GM12874 (cell line): ENCODE results near the gene CROCC.

Experiments
- CTCF ChIP-seq: IDR thresholded peaks from 2 replicates; pipeline ENCODE4 v1.5.1; 2011; ENCODE audit warnings: low read depth, mild to moderate bottlenecking, control low read depth, low read length, moderate library complexity; ENCODE audit not compliant: insufficient read depth

CROCC gene

GRCh38 chr1:17012775-17013490 is 91.2 kb downstream of the CROCC start:
- TF ChIP-seq CTCF, result no peak

DNA sequence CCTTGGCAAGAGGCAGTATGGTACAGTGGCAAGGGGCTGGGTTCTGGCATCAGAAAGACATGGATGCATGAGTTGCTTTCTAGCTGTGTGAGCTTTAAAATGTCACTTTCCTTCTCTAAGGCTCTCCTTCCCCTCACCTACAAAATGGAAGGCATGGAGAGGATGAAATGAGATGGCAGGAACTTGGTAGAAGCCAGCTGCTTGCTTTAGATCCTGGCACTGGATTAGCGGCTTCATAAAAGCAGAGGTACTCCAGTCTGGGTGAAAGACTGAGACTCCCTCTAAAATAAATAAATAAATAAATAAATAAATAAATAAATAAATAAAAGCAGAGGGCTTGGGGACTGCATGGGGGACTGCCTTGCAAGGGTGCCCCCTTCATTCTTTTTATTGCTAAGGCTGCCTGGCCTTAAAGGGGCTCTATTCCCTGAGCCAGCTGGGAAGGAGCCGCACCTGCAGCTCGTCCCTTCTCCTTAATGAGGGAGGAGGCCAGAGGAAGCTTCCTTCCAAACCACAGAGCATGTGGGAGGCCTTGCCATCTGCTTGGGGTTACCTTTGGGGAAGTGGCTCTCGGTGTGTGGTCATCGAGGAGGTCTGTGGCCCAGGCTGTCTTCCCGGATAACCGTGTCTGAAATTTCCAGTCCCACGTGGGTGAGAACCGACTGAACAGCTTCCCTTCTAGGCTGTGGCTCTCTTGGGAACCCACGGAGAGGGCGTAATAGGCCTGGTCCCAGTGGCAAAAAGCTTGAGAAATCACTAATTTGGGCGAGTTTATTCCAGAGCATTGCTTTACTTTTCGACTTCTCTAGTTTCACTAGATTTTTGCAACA is 92.0 kb downstream of the CROCC start:
- TF ChIP-seq CTCF, result no peak

DNA sequence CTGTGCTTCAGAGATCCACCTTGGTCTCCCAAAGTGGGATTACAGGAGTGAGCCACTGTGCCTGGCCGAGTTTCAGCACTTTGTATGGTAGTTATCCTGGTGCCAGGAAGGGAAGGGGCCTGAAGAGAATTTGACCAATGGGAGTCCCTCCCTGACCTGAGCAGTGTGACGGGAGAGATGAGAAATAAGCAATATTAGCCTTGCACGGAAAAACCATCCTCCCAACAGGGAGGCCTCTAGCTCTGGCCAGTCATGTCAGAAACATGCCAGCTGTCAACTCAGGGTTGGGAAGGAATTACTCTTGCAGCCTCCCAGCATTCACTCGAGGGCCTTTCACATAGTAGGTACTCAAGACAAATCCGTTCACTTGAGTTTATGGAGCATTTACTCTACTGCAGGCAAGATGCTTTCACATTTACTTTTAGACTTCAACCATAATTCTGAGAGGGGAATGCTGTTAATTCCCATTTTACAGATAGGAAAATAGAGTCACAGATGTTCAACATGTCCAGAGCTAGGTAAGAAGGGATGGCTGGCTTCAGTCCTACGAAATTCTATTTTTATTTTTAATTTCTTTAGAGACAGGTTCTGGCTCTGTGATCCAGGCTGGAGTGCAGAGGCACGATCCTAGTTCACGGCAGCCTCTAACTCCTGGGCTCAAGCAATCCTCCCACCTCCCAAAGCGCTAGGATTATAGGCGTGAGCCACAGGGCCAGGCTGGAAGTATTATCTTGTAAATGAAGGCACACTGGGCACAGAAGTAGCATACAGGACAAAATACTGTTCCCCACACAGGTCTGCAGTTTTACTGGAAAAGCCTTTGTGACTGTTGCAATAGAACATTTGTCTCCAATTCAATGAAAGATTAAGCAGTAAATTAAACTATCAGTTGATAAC is 93.2 kb downstream of the CROCC start:
- TF ChIP-seq CTCF, result no peak

GRCh38 chr1:17016317-17016661 is 94.6 kb downstream of the CROCC start:
- no peak for TF ChIP-seq CTCF

DNA sequence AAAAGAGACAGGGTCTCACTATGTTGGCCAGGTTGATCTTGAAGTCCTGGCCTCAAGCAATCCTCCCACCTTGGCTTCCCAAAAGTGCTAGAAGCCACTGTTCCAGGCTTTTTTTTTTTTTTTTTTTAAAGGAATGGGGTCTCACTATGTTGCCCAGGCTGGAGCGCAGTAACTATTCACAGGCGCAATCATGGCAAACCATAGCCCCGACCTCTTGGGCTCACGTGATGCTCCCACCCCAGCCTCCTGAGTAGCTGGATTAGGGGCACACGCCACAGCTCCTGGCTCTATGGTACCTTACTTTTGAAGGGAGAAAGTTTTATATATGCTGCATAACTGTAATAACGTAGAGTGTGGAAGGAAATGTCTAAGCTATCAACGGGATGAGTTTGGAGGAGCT is 95.7 kb downstream of the CROCC start:
- TF ChIP-seq CTCF, result no peak

- no peak for TF ChIP-seq CTCF
Measured at GRCh38 chr1:17018849-17019248, 97.1 kb downstream of the CROCC start.

DNA sequence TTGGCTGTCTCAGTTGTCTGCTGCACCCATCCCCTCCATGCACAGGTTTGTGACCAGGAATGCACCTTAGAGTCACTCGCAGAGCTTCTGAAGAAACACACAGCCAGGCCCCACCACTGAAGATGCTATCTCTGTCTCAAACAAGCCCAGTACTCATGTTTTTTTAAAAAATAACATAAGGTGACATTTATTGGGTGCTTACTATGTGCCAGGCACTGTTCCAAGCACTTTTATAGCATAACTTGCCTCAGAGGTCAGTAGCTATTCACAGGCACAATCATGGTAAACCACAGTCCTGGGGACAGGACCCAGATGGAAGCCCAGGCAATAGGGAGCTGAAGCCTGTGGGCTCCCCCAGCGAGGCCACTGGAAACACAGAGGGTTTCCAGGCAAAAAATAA is 98.8 kb downstream of the CROCC start:
- TF ChIP-seq CTCF, result no peak
